Uterus (tissue), 4 donors: Measurements from ENCODE around the gene ZFAND4. TPM values are rescaled to one million over a fixed set of nuclear protein-coding genes. Genes with fewer than 3 reads are reported as not detected.

Source experiments
- DNase-seq, 2 donors: peaks; one replicate each; pipeline ENCODE4 v3.0.0-alpha.2; 2019 to 2020
- H3K27ac ChIP-seq, 2 donors: fragments of 200-600 bp; sonication (generic); 1 replicate in 1 of 2; 2 replicates in 1 of 2; pipeline ENCODE4 v1.5.1; 2016 to 2018
- H3K27me3 ChIP-seq, 2 donors: fragments of 200-600 bp; sonication (generic); one replicate each; pipeline ENCODE4 v1.5.1; 2018 to 2019; ENCODE audit warnings: control low read depth in 1 of 2
- H3K36me3 ChIP-seq, 2 donors: fragments of 200-600 bp; sonication (generic); one replicate each; pipeline ENCODE4 v1.5.1; 2019; ENCODE audit warnings: control low read depth in 1 of 2
- H3K4me1 ChIP-seq, 2 donors: fragments of 200-600 bp; sonication (generic); one replicate each; pipeline ENCODE4 v1.5.1; 2018 to 2019; ENCODE audit warnings: control low read depth in 1 of 2
- H3K4me3 ChIP-seq, 2 donors: fragments of 200-600 bp; sonication (generic); 1 replicate in 1 of 2; 2 replicates in 1 of 2; pipeline ENCODE4 v1.5.1; 2018 to 2019; ENCODE audit warnings: mild to moderate bottlenecking in 1 of 2
- H3K9me3 ChIP-seq, 2 donors: fragments of 200-600 bp; sonication (generic); one replicate each; pipeline ENCODE4 v1.5.1; 2019; ENCODE audit warnings: control low read depth in 1 of 2
- CTCF ChIP-seq, 4 experiments: fragments of 200-600 bp in 2 of 4; fragments of 450-650 bp in 2 of 4; sonication (generic) in 2 of 4; IDR thresholded peaks; one replicate each; pipeline ENCODE4 v1.5.1; 2016 to 2019; ENCODE audit warnings: antibody characterized with exemption in 4 of 4, mild to moderate bottlenecking in 2 of 4, moderate library complexity in 1 of 4
- POLR2A ChIP-seq, 2 donors: fragments of 450-650 bp; IDR thresholded peaks; one replicate each; pipeline ENCODE4 v1.6.1; 2016; ENCODE audit warnings: antibody characterized with exemption in 2 of 2, mild to moderate bottlenecking in 1 of 2, moderate library complexity in 1 of 2
- intact Hi-C: fragments of 100-400 bp; cut with DNase I; formaldehyde crosslinking; loops from one replicate; pipeline ENCODE4 v1.15.1; 2023; ENCODE audit warnings: low total_unique reads
- total RNA-seq, 4 donors: library from RNA; depleted of rRNA in 3 of 4; stranded (reverse); fragments of >200 nt in 3 of 4; gene quantifications; one replicate each; pipeline versions ENCODE4 v1.1.0 to v1.2.4, GENCODE V29; 2014 to 2023
- donor health status: DM: yes; HTN: yes; CAD: no.

The ZFAND4 gene
- total RNA-seq, 4 donors from 2014 or later = 6.1 to 22.5 (median 17.9) TPM

GRCh38 chr10:45624724-45625123, 47.8 kb downstream of the ZFAND4 start:
- TF ChIP-seq POLR2A (IDR thresholded peaks at IDR 0.05) (no peak), CTCF (IDR thresholded peaks at IDR 0.05) (no peak)
- no peak for DNase-seq
- H3K9me3 ChIP-seq = no peaks in the 10 kb centered on the region
- no peaks in the 10 kb centered on the region for H3K27me3 ChIP-seq
- no peaks in the 10 kb centered on the region for H3K4me1 ChIP-seq
- no peak overlapping the region for H3K27ac ChIP-seq
- no peak overlapping the region for H3K4me3 ChIP-seq
- intact Hi-C loops = no loop called here
- H3K36me3 ChIP-seq = no peaks in the 10 kb centered on the region

DNA sequence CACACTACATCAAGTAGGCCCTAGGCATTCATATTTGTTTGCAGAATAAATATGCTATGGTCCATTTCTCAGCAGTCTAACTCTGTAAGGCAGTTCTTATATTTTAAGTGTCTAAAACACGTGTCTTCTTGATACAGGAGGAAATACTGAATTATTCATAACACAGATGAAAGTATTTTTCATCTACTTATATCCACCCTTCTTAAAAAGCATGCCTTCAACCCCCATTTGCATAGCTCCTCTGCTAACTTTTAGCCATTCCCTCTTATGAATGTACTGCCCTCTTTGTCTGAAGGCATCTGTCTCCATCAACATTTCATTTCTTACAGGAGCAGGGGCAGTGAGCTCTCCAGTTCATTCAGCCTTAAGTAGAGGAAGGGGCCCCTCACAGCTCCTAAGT, 57.7 kb downstream of the ZFAND4 start:
- H3K4me3 ChIP-seq = no peak overlapping the region
- intact Hi-C loops = no loop called here
- TF ChIP-seq POLR2A (IDR thresholded peaks at IDR 0.05) (no peak), CTCF (IDR thresholded peaks at IDR 0.05) (no peak)
- H3K9me3 ChIP-seq = no peaks in the 10 kb centered on the region
- no peaks in the 10 kb centered on the region for H3K27me3 ChIP-seq
- H3K27ac ChIP-seq = no peak overlapping the region
- DNase-seq = no peak
- H3K36me3 ChIP-seq = no peaks in the 10 kb centered on the region
- H3K4me1 ChIP-seq = no peaks in the 10 kb centered on the region

DNA sequence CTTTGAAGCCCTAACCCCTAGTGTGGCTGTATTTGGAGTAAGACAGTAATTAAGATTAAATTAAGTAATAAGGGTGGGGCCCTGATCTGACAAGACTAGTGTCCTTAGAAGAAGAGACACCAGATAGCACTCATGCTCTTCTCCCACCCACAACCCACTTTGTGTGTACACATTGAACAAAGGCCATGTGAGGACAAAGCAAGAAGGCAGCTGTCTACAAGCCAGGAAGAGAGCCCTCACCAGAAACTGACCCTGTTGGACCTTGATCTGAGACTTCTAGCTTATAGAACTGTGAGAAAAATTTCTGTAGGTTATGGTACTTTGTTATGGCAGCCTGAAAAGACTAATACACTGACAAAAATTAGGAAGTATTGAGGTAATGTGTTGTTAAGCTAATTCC, 59.8 kb downstream of the ZFAND4 start:
- DNase-seq = no peak
- intact Hi-C loops = no loop called here
- Histone ChIP-seq H3K9me3 (no peaks in the 10 kb centered on the region), H3K4me1 (no peaks in the 10 kb centered on the region), H3K27ac (no peak overlapping the region), H3K27me3 (no peaks in the 10 kb centered on the region), H3K4me3 (no peak overlapping the region), H3K36me3 (no peaks in the 10 kb centered on the region)
- TF ChIP-seq POLR2A (IDR thresholded peaks at IDR 0.05) = no peak
- no peak for TF ChIP-seq CTCF (IDR thresholded peaks at IDR 0.05)

- intact Hi-C loops = no loop called here
- Histone ChIP-seq H3K27ac (no peak overlapping the region), H3K4me3 (no peak overlapping the region), H3K4me1 (no peaks in the 10 kb centered on the region), H3K27me3 (no peaks in the 10 kb centered on the region), H3K9me3 (no peaks in the 10 kb centered on the region), H3K36me3 (no peaks in the 10 kb centered on the region)
- TF ChIP-seq POLR2A (IDR thresholded peaks at IDR 0.05) (no peak), CTCF (IDR thresholded peaks at IDR 0.05) (no peak)
- DNase-seq = no peak
Observed at GRCh38 chr10:45608052-45608451, 64.5 kb downstream of the ZFAND4 start.

GRCh38 chr10:45607276-45607675, 65.3 kb downstream of the ZFAND4 start:
- Histone ChIP-seq H3K9me3 (no peaks in the 10 kb centered on the region), H3K4me1 (no peaks in the 10 kb centered on the region), H3K36me3 (no peaks in the 10 kb centered on the region), H3K27ac (no peak overlapping the region), H3K4me3 (no peak overlapping the region), H3K27me3 (no peaks in the 10 kb centered on the region)
- intact Hi-C loops = no loop called here
- DNase-seq = no peak
- TF ChIP-seq POLR2A (IDR thresholded peaks at IDR 0.05) = no peak
- no peak for TF ChIP-seq CTCF (IDR thresholded peaks at IDR 0.05)
